NOMO-1 treated with dmso at 0.1 percent for 144 hours (cell line): ENCODE data around the gene CDKN1A.
"Not testable (repeated sequence)": the region's sequence is repeated elsewhere in the genome, so short reads cannot be mapped to it uniquely, and the experiment has no call there.

Experiments used
- DNase-seq: peaks from one replicate; lab custom pipeline; 2025; ENCODE audit not compliant: unreplicated experiment; lab: John Stamatoyannopoulos, UW

CDKN1A gene

GRCh38 chr6:36695414-36695813 lies 16.9 kb downstream of the CDKN1A start:
- no peak for DNase-seq

- peak; percentile 84 for DNase-seq
Observed at GRCh38 chr6:36697481-36697903, 19.0 kb downstream of the CDKN1A start, which contains the start of gene RAB44. Gene RAB44 (plus strand): TSS chr6:36697826. CDS start chr6:36704236, 6,410 bp downstream.

- DNase-seq: no peak
Observed at GRCh38 chr6:36698196-36698595, 19.7 kb downstream of the CDKN1A start.

DNA sequence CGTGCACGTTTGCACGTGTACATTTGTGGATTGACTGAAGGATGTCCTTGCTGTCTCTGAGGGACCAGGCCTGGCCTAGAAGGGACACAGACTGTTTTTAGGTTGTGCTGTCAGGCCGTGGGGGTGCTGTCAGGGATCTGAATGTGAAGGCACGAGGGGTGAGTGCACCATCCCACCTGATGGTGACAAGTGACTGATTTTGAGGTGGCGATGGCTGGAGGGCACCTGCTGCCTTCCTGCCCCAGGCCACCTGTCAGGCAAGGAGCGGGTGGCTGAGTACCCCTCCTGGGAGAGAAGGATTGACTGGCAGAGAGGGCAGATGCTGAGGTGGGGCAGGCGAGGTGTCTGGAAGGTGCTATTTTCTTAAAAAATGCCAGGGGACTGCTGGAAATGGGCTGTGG lies 20.4 kb downstream of the CDKN1A start:
- no peak for DNase-seq

DNA sequence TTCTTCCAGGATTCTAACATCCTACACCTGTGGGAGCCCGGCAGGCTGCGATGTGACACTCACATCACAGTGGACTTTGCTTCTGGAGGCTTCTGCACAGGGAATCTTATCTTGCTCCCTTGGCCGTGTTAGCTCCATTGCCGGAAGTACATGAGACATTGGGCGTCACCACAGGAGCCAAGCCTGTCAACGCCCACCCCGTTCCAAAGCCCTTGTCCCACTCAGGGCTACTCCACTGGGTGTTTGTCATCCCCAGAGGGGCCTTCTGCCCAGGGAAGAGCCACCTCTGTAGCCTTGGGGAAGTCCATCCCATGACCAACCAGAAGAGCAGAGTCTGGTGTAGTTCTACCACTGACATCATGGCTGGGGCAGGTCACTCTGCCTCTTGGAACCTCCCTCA lies 20.8 kb downstream of the CDKN1A start:
- DNase-seq: no peak

GRCh38 chr6:36700071-36700812 lies 21.7 kb downstream of the CDKN1A start:
- DNase-seq: no peak

DNA sequence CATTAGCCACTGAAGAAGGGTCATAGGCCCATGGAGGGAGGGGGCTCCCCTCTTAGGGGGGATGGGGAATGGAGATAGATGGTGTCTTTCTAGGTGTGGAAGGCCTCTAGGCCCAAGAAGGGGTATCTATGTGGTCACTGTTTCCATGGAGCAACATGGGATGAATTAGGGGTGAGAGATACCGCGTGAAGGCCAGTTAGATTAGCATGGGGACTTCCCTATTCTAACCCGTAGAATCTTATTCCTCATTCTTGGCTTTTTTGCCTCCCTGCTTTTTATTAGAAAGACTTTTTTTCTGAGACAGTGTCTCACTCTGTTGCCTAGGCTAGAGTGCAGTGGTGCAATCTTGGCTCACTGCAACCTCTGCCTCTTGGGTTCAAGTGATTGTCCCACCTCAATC lies 22.3 kb downstream of the CDKN1A start:
- DNase-seq: peak; percentile 7

GRCh38 chr6:36701401-36701991 lies 23.0 kb downstream of the CDKN1A start:
- no peak for DNase-seq

DNA sequence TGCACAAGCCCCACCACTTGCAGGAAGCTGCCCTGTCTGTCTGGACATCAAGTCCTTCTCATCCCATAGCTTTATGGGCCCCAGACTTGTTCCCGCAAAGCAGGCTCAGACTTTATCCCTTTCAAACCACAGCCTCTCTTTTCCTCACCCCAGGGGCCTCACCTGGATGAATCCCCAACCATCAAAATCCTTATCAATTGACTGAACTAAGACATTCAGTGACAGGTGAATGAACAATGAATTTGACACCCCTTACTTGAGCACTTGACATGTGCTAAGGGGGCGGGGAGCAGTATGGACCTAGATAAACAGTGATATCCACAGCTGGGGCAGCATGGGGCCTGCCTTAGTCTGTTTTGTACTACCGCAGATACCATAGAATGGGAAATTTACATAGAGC lies 24.1 kb downstream of the CDKN1A start:
- no peak for DNase-seq

GRCh38 chr6:36703081-36703606 lies 24.6 kb downstream of the CDKN1A start:
- DNase-seq: no peak

GRCh38 chr6:36703982-36704381 lies 25.5 kb downstream of the CDKN1A start:
- no peak for DNase-seq

DNA sequence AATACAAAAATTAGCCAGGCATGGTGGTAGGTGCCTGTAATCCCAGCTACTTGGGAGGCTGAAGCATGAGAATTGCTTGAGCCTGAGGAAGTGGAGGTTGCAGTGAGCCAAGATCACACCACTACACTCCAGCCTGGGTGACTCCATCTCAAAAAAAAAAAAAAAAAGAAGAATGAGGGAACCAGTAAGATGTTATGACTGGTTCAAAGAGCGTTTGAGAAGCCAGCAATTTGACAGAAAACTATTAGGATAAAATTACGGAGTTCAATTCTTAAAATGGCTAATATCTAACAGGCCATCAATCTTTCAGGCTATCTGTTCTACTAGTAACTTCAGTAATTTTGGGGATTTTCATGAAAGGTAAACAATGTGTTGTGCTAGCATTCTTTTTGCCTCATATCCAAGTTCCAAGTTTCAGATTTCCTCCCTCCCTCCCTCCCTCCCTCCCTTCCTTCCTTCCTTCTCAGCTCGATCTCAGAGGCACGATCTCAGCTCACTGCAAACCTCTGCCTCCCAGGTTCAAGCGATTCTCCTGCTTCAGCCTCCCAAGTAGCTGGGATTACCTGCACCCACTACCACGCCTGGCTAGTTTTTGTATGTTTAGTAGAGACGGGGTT lies 26.6 kb downstream of the CDKN1A start:
- DNase-seq: not testable (repeated sequence)

- no peak for DNase-seq
Observed at GRCh38 chr6:36706339-36706738, 27.8 kb downstream of the CDKN1A start.

- no peak for DNase-seq
Observed at GRCh38 chr6:36712816-36713215, 34.3 kb downstream of the CDKN1A start.

DNA sequence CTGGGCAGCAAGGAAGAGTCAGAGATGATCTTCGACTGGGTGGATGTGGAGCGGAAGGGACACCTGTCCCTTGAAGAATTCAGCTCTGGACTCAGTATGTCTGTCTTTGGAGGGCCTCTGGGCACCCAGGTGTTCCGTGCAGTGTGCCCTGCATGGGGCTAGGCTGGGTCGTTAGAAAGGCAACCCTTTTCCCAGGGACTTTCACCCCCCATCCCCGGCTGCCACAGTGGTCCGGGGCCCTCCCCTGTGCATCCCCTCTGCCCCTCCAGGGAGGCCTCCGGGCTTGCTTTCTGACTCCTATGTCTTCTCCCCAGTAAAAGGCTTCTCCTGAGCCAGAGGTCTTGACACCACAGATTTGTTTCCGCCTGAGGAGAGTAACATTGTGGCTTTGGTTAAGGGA lies 35.3 kb downstream of the CDKN1A start:
- no peak for DNase-seq

GRCh38 chr6:36714511-36714910 lies 36.0 kb downstream of the CDKN1A start:
- no peak for DNase-seq

DNA sequence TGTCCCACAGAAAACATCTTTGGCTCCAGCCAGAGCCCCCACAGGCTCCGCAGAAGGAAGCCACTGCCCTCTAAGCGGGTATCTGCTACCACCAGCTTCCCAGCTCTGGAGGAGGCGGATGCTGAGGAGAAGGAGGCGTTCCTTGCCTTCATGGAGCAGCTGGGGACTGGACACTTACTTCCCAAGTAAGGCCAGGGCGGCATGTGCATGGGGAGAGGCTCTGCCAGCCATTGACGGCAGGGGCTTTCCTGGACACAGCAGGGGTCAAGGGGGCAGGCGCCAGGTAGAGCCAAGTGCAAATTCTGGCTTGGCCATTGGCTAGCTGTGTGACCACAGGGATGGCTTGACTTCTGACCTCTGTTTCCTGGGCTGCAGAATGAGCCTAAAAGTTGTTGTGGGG lies 37.0 kb downstream of the CDKN1A start:
- DNase-seq: no peak

GRCh38 chr6:36716476-36717093 lies 38.1 kb downstream of the CDKN1A start:
- DNase-seq: no peak

DNA sequence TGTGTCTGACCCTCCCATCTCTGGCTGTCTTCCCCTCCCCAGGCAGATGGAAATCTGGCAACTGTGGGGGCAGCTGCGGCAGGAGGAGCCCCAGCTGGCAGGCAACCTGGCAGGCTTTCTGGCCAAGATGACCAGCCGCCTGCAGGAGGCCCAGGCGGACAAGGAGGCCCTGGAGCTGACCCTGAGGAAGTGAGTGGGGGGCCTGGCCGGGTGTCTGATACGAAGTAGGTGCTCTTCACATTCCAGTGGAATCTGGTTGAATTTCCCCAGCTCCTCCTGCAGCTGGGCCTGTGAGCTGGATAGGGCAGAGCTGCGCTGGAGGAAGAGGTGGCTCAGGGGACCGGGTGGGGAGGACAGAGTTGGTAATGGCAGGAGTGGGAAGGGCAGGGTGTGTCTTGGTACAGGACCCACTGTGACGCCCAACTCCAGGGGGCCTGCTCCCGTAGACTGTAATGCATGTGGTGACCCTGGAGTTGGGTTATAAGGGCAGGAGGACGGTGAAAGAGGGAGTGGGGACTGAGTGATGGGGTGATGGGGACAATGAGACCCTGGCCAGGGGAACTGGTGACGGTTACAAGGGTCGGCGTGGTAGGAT lies 38.8 kb downstream of the CDKN1A start:
- DNase-seq: no peak

GRCh38 chr6:36717871-36718540 lies 39.5 kb downstream of the CDKN1A start:
- no peak for DNase-seq

GRCh38 chr6:36718560-36718959 lies 40.0 kb downstream of the CDKN1A start:
- no peak for DNase-seq
